H1 (cell line): ENCODE results near the gene FRMPD4. TPM values are rescaled to one million over a fixed set of nuclear protein-coding genes. Genes with fewer than 3 reads are reported as not detected.

Experiments
- CTCF ChIA-PET: fragments of 300-600 bp; sonication (Branson Sonifier 250); formaldehyde crosslinking; loops from one replicate; lab custom pipeline; 2021; ENCODE audit not compliant: partially characterized antibody; lab: Charles Lee
- POLR2A ChIA-PET: fragments of 300-600 bp; sonication (Branson Sonifier 250); formaldehyde crosslinking; loops from one replicate; lab custom pipeline; 2021; ENCODE audit warnings: inconsistent platforms; ENCODE audit not compliant: partially characterized antibody; lab: Charles Lee
- DNase-seq, 2 experiments: peaks; one replicate each; pipeline versions ENCODE4 v3.0.0 to v3.0.0-alpha.2; 2010 to 2022; ENCODE audit warnings: low spot score in 2 of 2, low read depth in 1 of 2, mixed read lengths in 1 of 2
- FAIRE-seq: peaks from 2 replicates; lab custom pipeline; 2011; peaks lifted over from hg19 to GRCh38; lab: Jason Lieb, UNC
- H2AFZ ChIP-seq: 2 replicates; pipeline ENCODE4 v1.8.1; 2012; ENCODE audit warnings: low read length, inconsistent platforms
- H2AK5ac ChIP-seq: 2 replicates; pipeline ENCODE4 v1.6.1; 2013; ENCODE audit warnings: low read depth, low read length
- H2BK120ac ChIP-seq: replicated peaks from 2 replicates; pipeline ENCODE3; 2013; ENCODE audit warnings: low read depth, low read length, inconsistent platforms
- H2BK12ac ChIP-seq: 2 replicates; pipeline ENCODE4 v1.6.1; 2013; ENCODE audit warnings: low read depth, low read length
- H2BK15ac ChIP-seq: 2 replicates; pipeline ENCODE4 v1.6.1; 2013; ENCODE audit warnings: low read length
- H2BK20ac ChIP-seq: 2 replicates; pipeline ENCODE4 v1.6.1; 2013; ENCODE audit warnings: low read length
- H2BK5ac ChIP-seq: 2 replicates; pipeline ENCODE4 v1.6.1; 2013; ENCODE audit warnings: low read depth, low read length
- H3K14ac ChIP-seq: 2 replicates; pipeline ENCODE4 v1.6.1; 2013; ENCODE audit warnings: inconsistent platforms; ENCODE audit not compliant: insufficient read length
- H3K18ac ChIP-seq: 2 replicates; pipeline ENCODE4 v1.6.1; 2013; ENCODE audit warnings: low read length; ENCODE audit errors: extremely low read depth
- H3K23ac ChIP-seq: 2 replicates; pipeline ENCODE4 v1.6.1; 2013; ENCODE audit warnings: inconsistent platforms; ENCODE audit not compliant: insufficient read length
- H3K23me2 ChIP-seq: 2 replicates; pipeline ENCODE4 v1.6.1; 2013; ENCODE audit warnings: low read depth, low read length
- H3K27ac ChIP-seq: 2 replicates; pipeline ENCODE4 v1.6.1; 2011; ENCODE audit warnings: low read depth, low read length, inconsistent platforms
- H3K27me3 ChIP-seq, 4 experiments: replicated peaks in 1 of 4; 1 replicate in 1 of 4; 2 replicates in 3 of 4; pipeline versions ENCODE4 v1.6.1 to v1.8.1; 2011 to 2013; ENCODE audit warnings: low read length in 3 of 4, mild to moderate bottlenecking in 3 of 4, inconsistent platforms in 2 of 4, mixed read lengths in 2 of 4, moderate library complexity in 1 of 4; ENCODE audit not compliant: control insufficient read depth in 3 of 4, insufficient read depth in 3 of 4; ENCODE audit errors: extremely low read depth in 1 of 4
- H3K36me3 ChIP-seq, 4 experiments: 2 replicates each; pipeline versions ENCODE4 v1.6.1 to v1.8.1; 2011 to 2013; ENCODE audit warnings: mild to moderate bottlenecking in 4 of 4, low read length in 3 of 4, moderate library complexity in 2 of 4, control low read depth in 1 of 4, inconsistent platforms in 1 of 4; ENCODE audit not compliant: insufficient read depth in 4 of 4, control insufficient read depth in 2 of 4
- H3K4ac ChIP-seq: replicated peaks from 2 replicates; pipeline ENCODE3; 2013; ENCODE audit warnings: low read length, low read depth, mixed read lengths, inconsistent platforms; ENCODE audit not compliant: insufficient read length
- H3K4me1 ChIP-seq, 4 experiments: replicated peaks in 1 of 4; 1 replicate in 1 of 4; 2 replicates in 3 of 4; pipeline versions ENCODE4 v1.6.1 to v1.8.1; 2011 to 2013; ENCODE audit warnings: low read length in 3 of 4, inconsistent platforms in 2 of 4, mixed read lengths in 1 of 4; ENCODE audit not compliant: insufficient read depth in 4 of 4, control insufficient read depth in 3 of 4
- H3K4me2 ChIP-seq, 2 experiments: 2 replicates each; pipeline versions ENCODE4 v1.6.1 to v1.8.1; 2011 to 2013; ENCODE audit warnings: low read depth in 2 of 2, low read length in 2 of 2, control low read depth in 1 of 2, inconsistent platforms in 1 of 2, mild to moderate bottlenecking in 1 of 2; ENCODE audit not compliant: insufficient read depth in 1 of 2
- H3K4me3 ChIP-seq, 4 experiments: fragments of 200-600, 300-600 bp in 1 of 4; sonication (generic), shearing (Covaris generic), sonication (Bioruptor Twin) in 1 of 4; 2 replicates each; pipeline versions ENCODE4 v1.5.1 to v1.8.1; 2011 to 2016; ENCODE audit warnings: low read length in 4 of 4, low read depth in 3 of 4, control low read depth in 2 of 4, inconsistent platforms in 2 of 4, mild to moderate bottlenecking in 2 of 4, mixed read lengths in 1 of 4, moderate library complexity in 1 of 4; ENCODE audit not compliant: insufficient read depth in 2 of 4; ENCODE audit errors: extremely low read depth in 1 of 4
- H3K56ac ChIP-seq: replicated peaks from 2 replicates; pipeline ENCODE3; 2013; ENCODE audit warnings: low read depth, mild to moderate bottlenecking, mixed read lengths, low read length, inconsistent platforms; ENCODE audit not compliant: insufficient read length
- H3K79me1 ChIP-seq: 2 replicates; pipeline ENCODE4 v1.6.1; 2013; ENCODE audit warnings: low read depth, low read length, control low read depth
- H3K79me2 ChIP-seq, 2 experiments: 2 replicates each; pipeline versions ENCODE4 v1.6.1 to v1.8.1; 2012 to 2013; ENCODE audit warnings: low read length in 2 of 2, mild to moderate bottlenecking in 2 of 2, inconsistent platforms in 1 of 2; ENCODE audit not compliant: insufficient read depth in 2 of 2, control insufficient read depth in 1 of 2
- H3K9ac ChIP-seq, 4 experiments: replicated peaks in 1 of 4; 1 replicate in 1 of 4; 2 replicates in 3 of 4; pipeline versions ENCODE4 v1.6.1 to v1.8.1; 2011 to 2013; ENCODE audit warnings: low read depth in 3 of 4, low read length in 3 of 4, control low read depth in 2 of 4, mild to moderate bottlenecking in 2 of 4, moderate library complexity in 2 of 4, inconsistent platforms in 1 of 4; ENCODE audit errors: extremely low read depth in 1 of 4
- H3K9me3 ChIP-seq, 2 experiments: 2 replicates each; pipeline versions ENCODE4 v1.6.1 to v1.8.1; 2012 to 2013; ENCODE audit warnings: mild to moderate bottlenecking in 2 of 2, moderate library complexity in 2 of 2, control low read depth in 1 of 2, inconsistent platforms in 1 of 2, low read depth in 1 of 2, low read length in 1 of 2, mixed read lengths in 1 of 2; ENCODE audit not compliant: insufficient read depth in 2 of 2
- H4K20me1 ChIP-seq, 2 experiments: replicated peaks in 1 of 2; 2 replicates each; pipeline versions ENCODE3 to v1.8.1; 2011 to 2013; ENCODE audit warnings: inconsistent platforms in 2 of 2, low read length in 2 of 2, mild to moderate bottlenecking in 1 of 2; ENCODE audit not compliant: insufficient read depth in 2 of 2, control insufficient read depth in 1 of 2
- H4K5ac ChIP-seq: 2 replicates; pipeline ENCODE4 v1.6.1; 2013; ENCODE audit warnings: low read length, low read depth, mixed read lengths, inconsistent platforms; ENCODE audit not compliant: insufficient read length
- H4K8ac ChIP-seq: 2 replicates; pipeline ENCODE4 v1.8.0; 2013; ENCODE audit warnings: mild to moderate bottlenecking, moderate library complexity, low read length, inconsistent platforms; ENCODE audit not compliant: insufficient read depth; ENCODE audit errors: extremely low read depth
- H4K91ac ChIP-seq: replicated peaks from 2 replicates; pipeline ENCODE3; 2013; ENCODE audit warnings: low read length, mixed read lengths, inconsistent platforms; ENCODE audit not compliant: insufficient read length
- EGR1 ChIP-seq: IDR thresholded peaks from 2 replicates; pipeline ENCODE4 v1.6.1; 2011; ENCODE audit warnings: low read depth, low read length, borderline replicate concordance
- GTF2F1 ChIP-seq: IDR thresholded peaks from 2 replicates; pipeline ENCODE4 v1.6.1; 2012; ENCODE audit warnings: low read depth, low read length, improper control_type of control experiment, borderline replicate concordance
- SRF ChIP-seq: IDR thresholded peaks from 2 replicates; pipeline ENCODE4 v1.6.1; 2011; ENCODE audit warnings: mild to moderate bottlenecking, low read depth, low read length, moderate library complexity
- polyA plus RNA-seq, 7 experiments: library from polyadenylated mRNA; depleted of rRNA in 3 of 7; stranded (reverse) in 5 of 7; unstranded in 2 of 7; fragments of >200 nt in 5 of 7; fragments of 200-250 nt in 2 of 7; gene quantifications; 1 replicate in 5 of 7; 2 replicates in 1 of 7; 4 replicates in 1 of 7; pipeline versions ENCODE4 v1.2.1 to v1.2.3, GENCODE V29; 2011 to 2013; ENCODE audit warnings: missing spikeins in 2 of 7, mixed read lengths in 2 of 7
- total RNA-seq: library from RNA; stranded (reverse); fragmentation: NEBNext Ultra II Directional; extraction: Animal tissue kit (Norgen Biotek cat#: 25700); gene quantifications from 2 replicates; pipeline ENCODE4 v1.2.1, GENCODE V29; 2021

The FRMPD4 gene
- total and polyA plus RNA-seq, 2 of the 8 experiments (the other 6 are each of a cell fraction or from before 2014, with no cell fraction given): 0.02 to 0.37 TPM

GRCh38 chrX:12617241-12617640, 479.0 kb downstream of the FRMPD4 start:
- Histone ChIP-seq H4K20me1 (no peaks in the 10 kb centered on the region), H3K4me1 (no peaks in the 10 kb centered on the region), H4K5ac (no peak overlapping the region), H2BK15ac (no peak overlapping the region), H3K4me3 (no peak overlapping the region), H3K79me1 (no peaks in the 10 kb centered on the region), H3K4me2 (no peak overlapping the region), H2AFZ (no peak overlapping the region), H3K9ac (no peak overlapping the region), H3K79me2 (no peaks in the 10 kb centered on the region), H3K9me3 (no peaks in the 10 kb centered on the region), H2BK12ac (no peak overlapping the region), H3K4ac (no peak overlapping the region), H3K23ac (no peak overlapping the region), H4K8ac (no peak overlapping the region), H2AK5ac (no peak overlapping the region), H2BK20ac (no peak overlapping the region), H2BK5ac (no peak overlapping the region), H3K36me3 (no peaks in the 10 kb centered on the region), H4K91ac (no peak overlapping the region), H3K27ac (no peak overlapping the region), H3K23me2 (no peaks in the 10 kb centered on the region), H3K56ac (no peak overlapping the region), H3K14ac (no peak overlapping the region), H2BK120ac (no peak overlapping the region), H3K18ac (no peak overlapping the region), H3K27me3 (no peaks in the 10 kb centered on the region)
- FAIRE-seq: no peak
- ChIA-PET CTCF (no interaction called here), POLR2A (no interaction called here)
- no peak for DNase-seq
- TF ChIP-seq EGR1 (no peak), GTF2F1 (no peak), SRF (no peak)
